HEK293T (cell line): ENCODE results near the gene SUMO3.

ENCODE experiments used
- ARNT ChIP-seq: fragments of 450-650 bp; IDR thresholded peaks from 2 replicates; pipeline ENCODE4 v1.6.1; 2017; ENCODE audit warnings: mild to moderate bottlenecking
- BHLHE40 ChIP-seq: fragments of 450-650 bp; IDR thresholded peaks from 2 replicates; pipeline ENCODE4 v1.6.1; 2016; ENCODE audit warnings: mild to moderate bottlenecking, moderate library complexity, borderline replicate concordance
- CTBP1 ChIP-seq: fragments of 450-650 bp; IDR thresholded peaks from 2 replicates; pipeline ENCODE4 v1.6.1; 2016; ENCODE audit warnings: borderline replicate concordance
- ELF4 ChIP-seq: fragments of 450-650 bp; IDR thresholded peaks from 2 replicates; pipeline ENCODE4 v1.6.1; 2017; ENCODE audit warnings: antibody characterized with exemption
- FOXA1 ChIP-seq: fragments of 450-650 bp; IDR thresholded peaks from 2 replicates; pipeline ENCODE4 v1.6.1; 2016; ENCODE audit warnings: mild to moderate bottlenecking
- FOXK2 ChIP-seq: fragments of 450-650 bp; IDR thresholded peaks from 2 replicates; pipeline ENCODE4 v1.6.1; 2016; ENCODE audit warnings: mild to moderate bottlenecking
- FOXM1 ChIP-seq: fragments of 450-650 bp; IDR thresholded peaks from 2 replicates; pipeline ENCODE4 v1.6.1; 2017; ENCODE audit warnings: mild to moderate bottlenecking, borderline replicate concordance
- HDGF ChIP-seq: fragments of 450-650 bp; IDR thresholded peaks from 2 replicates; pipeline ENCODE4 v1.6.1; 2017; ENCODE audit warnings: antibody characterized with exemption, borderline replicate concordance
- L3MBTL2 ChIP-seq: fragments of 450-650 bp; conservative IDR thresholded peaks from 2 replicates; pipeline ENCODE4 v1.6.1; 2016; ENCODE audit warnings: mild to moderate bottlenecking
- LEF1 ChIP-seq: fragments of 450-650 bp; IDR thresholded peaks from 2 replicates; pipeline ENCODE4 v1.6.1; 2017; ENCODE audit warnings: mild to moderate bottlenecking, borderline replicate concordance
- NFRKB ChIP-seq: fragments of 450-650 bp; IDR thresholded peaks from 2 replicates; pipeline ENCODE4 v1.6.1; 2016; ENCODE audit warnings: mild to moderate bottlenecking, moderate library complexity
- SP1 ChIP-seq: fragments of 450-650 bp; IDR thresholded peaks from 2 replicates; pipeline ENCODE4 v1.6.1; 2017
- SUZ12 ChIP-seq: fragments of 450-650 bp; IDR thresholded peaks from 2 replicates; pipeline ENCODE4 v1.6.1; 2016; ENCODE audit warnings: mild to moderate bottlenecking
- TF ChIP-seq, protein P1 (sequence below): fragments of 450-650 bp; IDR thresholded peaks from 2 replicates; pipeline ENCODE4 v1.6.1; 2016

- TF ChIP-seq ARNT (no peak), FOXA1 (no peak), SUZ12 (no peak), SP1 (no peak), FOXM1 (no peak), HDGF (no peak), BHLHE40 (no peak), LEF1 (no peak), FOXK2 (no peak), NFRKB (no peak), CTBP1 (no peak), ELF4 (no peak), L3MBTL2 (no peak)
- TF ChIP-seq, protein P1, sequence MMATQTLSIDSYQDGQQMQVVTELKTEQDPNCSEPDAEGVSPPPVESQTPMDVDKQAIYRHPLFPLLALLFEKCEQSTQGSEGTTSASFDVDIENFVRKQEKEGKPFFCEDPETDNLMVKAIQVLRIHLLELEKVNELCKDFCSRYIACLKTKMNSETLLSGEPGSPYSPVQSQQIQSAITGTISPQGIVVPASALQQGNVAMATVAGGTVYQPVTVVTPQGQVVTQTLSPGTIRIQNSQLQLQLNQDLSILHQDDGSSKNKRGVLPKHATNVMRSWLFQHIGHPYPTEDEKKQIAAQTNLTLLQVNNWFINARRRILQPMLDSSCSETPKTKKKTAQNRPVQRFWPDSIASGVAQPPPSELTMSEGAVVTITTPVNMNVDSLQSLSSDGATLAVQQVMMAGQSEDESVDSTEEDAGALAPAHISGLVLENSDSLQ = no peak
These were observed 14.2 kb downstream of the SUMO3 start for GRCh38 chr21:44803651-44804050.
